GM18520 (cell line): Measurements from ENCODE around the gene SORCS2.

Source experiments
- ATAC-seq: cut with Tn5 transposase; IDR thresholded peaks from one replicate; pipeline ENCODE4 v1.9.1; 2021; ENCODE audit not compliant: unreplicated experiment

Gene SORCS2

DNA sequence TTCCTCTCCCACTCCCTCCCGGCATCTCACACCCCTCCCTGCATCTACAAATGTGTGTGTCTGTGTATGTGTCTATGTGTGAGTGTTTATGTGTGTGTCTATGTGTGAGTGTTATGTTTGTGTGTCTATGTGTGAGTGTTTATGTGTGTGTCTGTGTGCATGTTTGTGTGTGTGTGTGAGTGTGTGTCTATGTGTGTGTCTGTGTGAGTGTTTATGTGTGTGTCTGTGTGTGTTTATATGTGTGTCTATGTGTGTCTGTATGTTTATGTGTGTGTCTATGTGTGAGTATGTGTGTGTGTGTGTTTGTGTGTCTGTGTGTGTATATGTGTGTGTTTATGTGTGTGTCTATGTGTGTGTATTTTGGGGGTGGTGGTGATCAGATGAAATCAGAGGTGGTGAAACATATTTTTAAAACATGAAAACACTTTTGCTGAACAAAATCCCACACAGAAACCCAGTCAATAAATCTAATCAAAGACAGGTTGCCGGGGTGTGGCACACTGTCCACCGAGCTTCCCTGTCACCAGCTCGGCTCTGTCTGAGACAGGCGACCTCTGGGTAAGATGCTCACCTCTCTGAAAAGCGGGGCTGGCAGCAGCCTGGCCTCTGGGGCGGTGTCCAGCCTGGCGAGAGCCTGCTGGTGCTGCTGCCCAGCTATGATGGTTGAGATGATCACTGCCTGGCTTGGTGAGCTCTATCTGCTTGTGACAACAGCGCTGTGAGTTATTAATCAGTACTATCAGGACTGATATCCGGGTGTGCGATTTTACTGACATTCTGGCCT is 429.1 kb downstream of the SORCS2 start:
- ATAC-seq = no peak

DNA sequence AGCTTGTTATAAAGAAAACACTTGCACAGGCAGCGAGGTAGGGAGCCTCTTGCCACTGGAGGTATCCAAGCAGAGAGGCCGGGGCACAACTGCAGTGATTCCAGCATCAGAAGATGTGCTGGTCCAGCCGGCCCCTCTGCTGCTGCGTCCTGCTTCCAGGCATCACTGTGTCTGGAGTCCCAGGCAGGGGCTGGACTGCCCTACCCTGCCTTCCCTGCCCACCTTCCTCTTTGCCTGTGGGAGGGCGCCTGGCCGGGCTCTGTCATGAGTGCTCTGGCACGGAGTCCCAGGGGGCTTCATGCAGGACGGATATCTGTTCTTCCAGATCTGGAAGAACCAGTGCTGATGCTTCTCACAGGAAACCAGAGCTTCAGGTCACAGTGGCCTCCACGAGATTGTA is 430.0 kb downstream of the SORCS2 start:
- no peak for ATAC-seq

DNA sequence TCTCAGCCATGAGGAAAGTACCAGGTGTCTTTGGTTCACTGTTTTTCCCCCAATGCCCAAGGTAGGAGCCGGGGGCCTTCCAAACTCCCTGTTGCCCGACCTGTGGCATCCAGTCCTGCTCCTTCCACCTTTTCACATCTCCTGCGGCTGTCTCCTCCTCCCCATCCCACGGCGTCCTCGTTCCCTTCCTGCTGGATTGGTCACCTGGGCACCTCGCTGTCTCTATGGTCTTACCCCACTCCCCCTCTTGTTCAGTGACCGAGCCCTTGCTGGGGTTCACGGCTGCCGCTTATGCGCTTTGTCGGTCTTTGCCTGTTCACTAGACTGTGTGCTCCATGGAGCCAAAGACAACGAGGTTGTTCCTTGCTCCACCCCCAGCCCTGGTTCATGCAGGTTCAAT is 431.1 kb downstream of the SORCS2 start:
- no peak for ATAC-seq

DNA sequence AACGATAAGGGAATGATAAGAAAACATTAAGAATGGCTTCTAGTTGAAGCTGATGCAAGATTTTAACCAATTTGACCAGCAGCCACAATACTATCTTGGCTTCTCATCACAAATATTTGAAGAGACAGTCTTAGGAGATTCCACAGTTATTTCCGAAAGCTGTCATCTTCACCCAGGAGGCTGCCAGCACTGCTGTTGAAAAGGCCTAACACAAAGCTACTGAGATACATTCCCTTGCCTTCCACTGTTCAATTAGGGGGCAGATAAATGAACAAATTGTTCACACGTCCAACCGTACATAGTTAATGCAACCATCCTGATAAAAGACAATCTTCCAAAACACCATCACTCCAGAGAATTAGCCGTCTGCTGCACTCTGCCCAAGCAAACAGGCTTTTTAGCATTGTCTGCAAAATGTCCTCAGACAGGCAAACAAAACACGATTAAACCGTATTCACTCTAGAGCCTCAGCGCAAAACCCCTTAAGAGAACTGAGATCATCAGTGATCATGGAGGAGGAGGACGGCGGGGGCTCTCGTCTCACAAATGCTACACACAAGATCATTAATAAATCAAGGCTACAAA is 432.1 kb downstream of the SORCS2 start:
- ATAC-seq = no peak

DNA sequence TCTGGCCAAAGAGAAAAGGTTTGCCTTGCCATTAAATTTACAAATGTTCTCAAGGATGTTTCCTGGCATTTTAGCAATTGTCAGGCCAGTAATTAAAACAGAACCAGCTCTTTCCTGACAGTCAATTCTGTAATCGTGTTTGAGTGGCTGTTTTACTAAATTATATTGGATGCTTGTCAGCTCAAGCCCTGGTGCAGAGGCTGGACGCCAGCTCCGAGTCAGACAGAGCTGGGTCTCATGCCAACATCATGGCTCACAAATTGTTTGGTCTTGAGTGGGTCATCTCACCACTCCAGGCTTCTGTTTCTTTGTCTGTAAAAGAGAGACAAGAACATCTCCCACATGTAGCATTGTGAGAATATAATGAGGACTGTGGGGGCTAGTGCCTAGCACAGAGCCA is 432.7 kb downstream of the SORCS2 start:
- ATAC-seq = no peak

DNA sequence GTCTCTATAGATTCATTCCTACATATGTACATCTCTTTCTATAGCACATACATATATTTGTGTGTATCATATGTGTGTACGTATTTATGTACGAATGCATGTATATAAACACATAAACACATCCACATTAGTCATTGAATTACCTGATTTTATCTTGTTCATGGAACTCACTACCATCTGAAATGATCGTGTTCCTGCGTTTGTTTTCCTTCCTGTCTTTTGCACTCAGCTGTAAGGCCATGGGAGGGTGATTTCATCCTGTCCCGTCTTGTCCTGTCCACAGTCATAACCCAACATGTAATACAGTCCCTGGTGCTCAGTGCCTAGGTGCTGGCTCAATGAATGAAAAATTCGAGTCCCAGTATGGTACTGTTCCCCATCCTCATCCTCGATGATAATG is 434.2 kb downstream of the SORCS2 start:
- no peak for ATAC-seq

DNA sequence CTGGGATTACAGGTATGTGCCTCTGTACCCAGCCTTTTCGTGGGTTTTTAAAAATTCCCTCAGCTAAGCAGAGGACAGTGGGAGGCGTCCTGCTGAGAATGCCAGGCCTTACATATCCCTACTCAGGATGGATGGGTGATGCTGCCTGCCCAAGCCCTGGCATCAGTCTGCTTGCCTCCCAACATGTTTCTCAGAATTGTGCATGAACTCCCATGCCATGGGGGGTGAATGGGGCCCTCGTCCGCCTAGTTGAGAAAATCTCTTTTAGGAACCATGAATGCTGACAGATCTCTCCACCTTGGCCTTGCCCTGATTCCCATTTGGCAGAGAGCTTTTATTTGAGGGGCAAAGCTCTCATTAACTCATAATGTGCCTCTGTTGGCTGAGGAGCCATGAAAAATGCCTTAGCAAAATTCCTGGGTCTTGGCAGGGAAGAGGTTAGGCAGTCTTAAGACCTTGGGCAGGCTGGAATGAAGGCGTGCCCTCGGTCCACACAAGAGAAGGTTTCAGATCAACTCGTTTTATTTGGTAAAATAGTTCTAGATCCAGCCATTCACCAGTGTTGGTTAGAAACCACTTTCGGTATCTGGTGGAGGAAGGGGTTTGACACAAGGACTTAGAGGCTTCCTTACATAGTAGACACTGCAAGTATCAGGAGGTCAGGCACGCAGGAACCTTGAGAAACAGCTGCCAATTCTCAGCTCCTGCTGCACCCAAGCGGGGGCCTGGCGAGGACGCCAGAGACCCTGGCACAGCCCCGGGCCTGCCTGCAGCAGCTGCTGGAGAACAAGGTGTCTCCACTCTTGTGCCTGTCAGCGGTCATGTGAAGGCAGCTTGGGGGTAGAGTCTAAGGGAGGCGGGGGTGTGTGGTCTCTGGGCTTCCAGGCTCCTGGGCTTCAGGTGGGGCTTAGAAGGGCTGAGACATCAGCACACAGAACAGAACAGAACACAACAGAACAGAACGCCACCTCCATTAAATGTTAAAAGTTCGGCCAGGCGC is 435.2 kb downstream of the SORCS2 start:
- ATAC-seq = no peak

DNA sequence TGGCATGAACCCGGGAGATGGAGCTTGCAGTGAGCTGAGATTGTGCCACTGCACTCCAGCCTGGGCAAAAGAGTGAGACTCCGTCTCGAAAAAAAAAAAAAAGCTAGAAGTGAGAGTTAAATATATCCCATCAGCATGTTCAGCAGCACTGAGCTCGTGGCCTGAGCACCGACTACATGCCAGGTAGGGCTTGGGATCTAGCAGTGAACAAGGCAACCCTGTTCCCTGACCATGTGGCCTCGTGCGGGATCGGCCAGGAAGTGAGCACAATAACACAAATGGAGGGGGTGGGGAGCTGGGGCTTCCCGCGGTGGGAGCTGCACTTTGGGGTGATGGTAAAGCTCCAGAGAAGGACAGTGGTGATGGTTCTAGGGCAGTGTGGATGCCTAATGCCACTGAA is 436.1 kb downstream of the SORCS2 start:
- no peak for ATAC-seq

DNA sequence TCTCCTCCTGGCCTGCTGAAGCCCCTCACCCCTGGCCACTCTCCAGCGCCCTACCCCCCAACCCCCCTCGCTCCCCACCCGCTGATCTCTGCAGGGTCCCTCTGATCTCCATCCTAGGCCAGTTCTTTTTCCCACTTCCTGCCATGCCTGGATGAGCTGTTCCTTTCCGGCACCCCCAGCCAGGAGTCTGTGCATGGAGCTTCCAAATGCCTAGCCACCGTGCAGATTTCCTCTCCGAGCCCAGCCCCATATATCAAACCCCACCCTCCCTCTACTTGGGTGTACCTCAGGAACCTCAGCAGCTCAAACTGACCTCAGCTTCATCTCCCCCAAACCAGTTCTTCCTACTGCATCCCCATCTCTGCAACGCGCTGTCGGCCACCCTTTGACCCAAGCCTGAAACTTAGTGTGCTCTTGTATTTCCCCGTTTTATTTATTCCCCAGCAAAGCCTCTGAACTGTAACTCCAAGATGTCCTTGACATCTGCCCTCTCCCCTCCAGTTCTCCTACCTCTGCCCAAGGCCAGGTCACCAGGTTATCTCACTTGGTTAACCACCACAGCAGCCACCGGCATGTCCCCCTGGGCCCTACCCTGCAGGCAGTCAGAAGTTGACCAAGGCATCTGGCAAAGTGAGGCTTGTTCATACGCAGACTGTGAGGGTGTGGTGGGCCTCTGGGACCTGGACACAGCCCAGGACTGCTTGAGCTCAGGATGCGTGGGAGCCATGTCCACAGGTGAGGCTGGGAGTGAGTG is 437.3 kb downstream of the SORCS2 start:
- ATAC-seq = no peak

DNA sequence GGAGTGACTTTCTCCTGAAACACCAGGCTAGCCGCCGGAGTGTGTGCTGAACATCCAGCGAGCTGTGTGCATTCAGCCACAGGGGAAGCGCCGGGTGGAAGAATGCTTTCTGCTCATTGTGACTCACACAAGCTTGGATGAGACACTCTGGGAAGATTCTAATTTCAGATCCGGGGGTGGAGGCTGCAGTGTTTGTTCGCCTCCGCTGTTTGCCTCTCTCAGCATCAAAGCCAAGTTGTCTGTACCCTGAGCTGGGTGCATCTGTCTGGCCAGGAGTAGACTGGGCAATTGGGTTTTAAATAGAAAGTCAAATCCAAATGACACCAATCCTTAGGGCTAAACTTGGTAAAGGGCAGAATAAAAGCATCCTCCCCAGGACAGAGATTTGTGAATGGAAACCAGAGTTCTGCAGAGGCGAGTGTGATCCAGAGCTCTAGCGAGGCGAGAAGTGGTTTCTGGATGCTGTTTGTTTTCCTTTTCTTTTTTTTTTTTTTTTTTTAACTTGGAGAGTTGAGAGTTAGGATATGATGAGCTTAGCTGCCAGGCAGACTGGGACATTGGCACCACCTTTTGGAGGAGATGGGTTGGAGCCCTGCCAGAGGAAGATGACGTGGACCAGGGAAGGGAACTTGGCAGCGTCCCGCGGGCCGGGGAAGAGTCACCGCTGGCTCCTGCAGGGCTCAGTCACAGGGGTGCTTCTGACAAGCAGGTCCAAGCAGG is 438.4 kb downstream of the SORCS2 start:
- no peak for ATAC-seq

DNA sequence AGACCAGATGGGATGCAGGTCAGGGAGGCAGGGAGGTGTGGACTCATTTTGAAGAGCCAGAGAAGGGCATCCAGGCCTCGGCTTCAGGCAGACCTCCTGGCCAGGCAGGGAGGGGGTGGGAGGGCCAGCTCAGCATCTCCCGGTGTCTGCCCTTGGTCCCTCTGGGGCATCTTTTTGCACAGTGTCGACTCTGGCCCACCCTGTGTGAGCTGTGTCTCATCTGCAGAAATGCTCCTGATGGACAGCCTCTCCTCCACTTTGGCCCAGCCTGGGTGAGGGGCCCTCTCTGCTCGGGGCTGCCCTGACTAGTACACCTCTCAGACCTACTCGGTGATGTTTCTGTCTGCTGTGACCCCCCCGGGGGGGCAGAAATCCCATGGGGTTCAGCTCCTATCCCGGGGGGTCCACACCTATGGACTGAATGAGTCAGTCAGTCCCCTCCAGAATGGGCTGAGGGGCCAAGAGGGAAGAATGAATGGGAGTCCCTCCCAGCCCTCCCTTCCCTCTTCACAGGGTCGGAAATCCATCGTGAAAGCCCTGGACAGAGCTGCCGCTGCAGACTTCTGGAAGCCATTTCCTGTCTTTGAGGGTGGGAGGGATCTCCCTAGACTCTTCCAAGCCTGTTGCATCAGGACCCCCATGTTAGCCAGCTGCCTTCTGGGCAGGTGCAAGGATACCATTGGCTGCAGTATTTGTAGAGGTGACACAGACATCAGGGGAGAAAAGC is 439.1 kb downstream of the SORCS2 start:
- no peak for ATAC-seq

DNA sequence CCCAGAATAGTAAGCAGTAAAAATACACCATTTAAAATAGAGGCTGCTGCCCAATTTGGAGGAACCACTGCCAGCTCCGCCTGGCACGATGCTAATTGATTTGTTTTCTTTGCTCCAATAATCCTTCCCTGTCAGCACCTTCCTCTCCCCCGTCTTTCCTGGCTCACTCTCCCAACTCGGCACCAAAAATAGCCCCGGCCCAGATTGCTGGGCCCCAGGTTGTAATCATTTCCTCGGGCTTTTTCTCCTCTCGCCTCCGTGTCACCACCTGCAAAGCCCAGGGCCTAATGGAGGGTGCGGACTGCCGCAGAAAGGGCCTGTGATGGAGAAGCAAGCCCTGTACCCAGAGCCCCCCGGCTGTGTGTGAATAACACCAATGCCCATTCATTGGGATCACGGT is 440.0 kb downstream of the SORCS2 start:
- ATAC-seq = no peak

DNA sequence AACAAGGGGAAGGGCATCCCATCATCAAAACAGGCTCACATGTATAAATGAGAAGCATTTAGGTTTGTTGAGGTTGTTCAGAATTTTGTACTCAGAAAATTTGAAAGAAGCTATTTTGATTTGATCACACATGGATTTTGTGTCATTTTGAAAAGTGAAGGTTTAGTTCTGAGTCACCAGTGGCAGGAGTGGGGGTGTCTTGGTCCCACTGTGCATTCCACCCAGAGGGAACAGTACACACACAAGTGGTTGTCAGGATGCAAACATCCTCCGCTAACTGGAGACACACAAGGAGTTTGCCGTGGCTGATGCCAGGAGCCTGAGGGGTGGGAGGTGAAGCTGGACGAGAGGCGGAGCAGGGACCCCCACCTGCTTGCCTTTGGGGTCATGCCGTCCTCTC is 440.6 kb downstream of the SORCS2 start:
- ATAC-seq = no peak

DNA sequence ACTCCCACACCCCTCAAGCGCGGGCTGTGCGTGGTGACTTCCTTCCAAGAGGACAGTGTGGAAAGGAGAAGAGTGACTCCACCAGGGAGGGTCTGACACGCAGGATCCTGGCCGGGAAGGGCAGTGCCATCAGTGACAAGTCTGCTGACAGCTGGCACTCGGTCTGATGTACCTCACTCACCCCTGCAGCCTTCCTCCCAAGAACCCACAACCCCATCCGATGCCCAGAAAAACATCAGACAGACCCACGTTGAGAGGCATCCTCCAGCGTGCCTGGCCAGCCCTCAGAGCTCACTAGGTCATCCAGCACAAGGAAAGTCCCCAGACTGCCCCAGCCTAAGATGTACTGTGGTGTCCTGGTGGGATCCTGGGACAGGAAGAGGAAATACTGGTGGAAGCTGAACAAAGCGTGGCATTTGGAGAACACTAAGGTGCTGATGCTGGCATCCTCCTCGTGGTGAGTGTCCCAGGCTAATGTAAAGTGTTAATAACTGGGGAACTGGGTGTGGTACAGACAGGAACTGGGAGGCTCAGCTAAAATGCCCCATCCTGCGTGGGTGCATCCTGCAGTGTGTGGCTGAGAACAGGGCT is 442.4 kb downstream of the SORCS2 start:
- ATAC-seq = no peak

DNA sequence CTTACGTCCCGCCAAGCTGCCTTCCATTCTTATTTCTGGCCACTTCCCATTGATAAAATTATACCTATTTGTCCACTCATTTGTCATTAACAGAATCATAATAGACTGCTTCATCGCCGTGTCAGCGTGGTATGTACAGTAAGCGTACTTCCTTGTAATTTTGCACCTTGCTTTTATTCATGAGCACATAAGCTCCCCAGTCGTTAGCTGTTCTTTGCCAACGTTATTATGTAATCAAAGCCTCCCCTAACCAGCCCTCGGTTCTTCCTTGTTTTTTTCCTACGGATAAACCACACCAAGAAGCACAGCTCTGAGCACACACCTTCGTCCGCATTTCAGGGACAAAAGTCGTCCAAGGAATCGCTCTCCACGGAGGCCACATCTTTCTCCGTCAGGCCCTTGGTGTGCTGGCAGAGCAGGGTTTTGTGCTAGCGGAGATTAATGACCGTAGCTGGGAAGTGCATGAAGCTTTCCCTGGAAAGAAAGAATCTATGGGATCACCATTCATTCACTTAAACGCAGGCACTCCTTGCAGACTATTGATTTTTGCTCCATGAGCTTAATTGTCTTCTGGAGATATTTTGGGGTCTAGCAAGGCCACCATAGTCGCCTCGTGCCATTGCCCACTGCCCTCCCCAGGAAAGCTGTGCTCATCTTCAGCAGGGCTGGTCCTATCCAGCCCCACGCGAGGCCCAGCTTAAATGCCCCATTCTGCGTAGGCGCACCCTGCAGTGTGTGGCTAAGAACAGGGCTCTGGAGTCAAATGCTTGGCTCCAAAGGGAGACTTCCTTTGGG is 443.3 kb downstream of the SORCS2 start:
- ATAC-seq = no peak

DNA sequence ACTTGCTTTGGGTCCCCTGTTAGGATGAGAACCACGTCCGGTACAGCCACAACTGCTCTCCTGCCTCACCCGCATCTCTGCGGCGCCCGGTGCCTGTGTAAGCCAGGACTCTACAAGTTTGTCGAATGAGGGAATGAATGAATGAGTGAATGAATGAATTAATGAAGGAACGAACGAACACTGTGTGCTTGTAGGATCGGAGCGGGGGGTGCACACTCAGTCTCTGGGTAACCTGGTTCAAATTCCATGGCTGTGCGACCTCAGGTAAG is 443.8 kb downstream of the SORCS2 start:
- no peak for ATAC-seq

DNA sequence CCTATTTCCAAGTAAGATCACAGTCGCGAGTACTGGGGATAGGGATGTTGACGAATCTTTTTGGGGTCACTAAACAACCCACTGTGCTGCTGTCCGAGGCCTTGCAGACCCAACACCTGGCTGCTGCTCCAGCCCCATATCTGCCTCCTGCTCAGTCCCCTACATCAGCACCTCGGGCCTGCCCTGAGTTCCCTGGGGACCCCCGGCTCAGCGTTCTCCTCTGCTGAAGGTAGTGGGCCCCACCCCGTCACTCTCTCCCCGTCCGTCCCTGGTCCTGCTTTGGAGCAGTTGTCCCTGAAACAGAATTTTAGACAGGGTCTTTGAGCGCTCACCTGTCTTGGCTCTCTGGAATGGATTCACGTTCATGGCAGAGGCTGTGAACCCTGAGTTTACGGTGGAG is 444.8 kb downstream of the SORCS2 start:
- ATAC-seq = no peak

DNA sequence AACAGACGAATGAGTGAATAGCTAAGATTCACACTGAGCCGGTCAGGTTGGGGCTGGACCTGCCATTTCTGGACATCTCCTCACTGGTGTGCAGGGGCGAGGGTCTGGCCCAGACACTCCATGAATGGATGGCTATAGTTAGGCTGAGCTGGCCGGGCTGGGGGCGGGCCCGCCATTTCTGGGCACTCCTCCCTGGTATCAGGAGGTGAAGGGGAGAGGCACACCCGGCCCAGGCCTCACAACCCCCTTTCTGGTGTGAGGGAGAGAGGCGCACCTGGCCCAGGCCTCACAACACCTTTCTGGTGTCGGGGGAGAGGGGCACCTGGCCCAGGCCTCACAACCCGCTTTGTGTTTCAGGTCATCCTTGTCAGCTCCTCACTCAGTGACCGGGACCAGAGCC is 445.6 kb downstream of the SORCS2 start:
- ATAC-seq = no peak

DNA sequence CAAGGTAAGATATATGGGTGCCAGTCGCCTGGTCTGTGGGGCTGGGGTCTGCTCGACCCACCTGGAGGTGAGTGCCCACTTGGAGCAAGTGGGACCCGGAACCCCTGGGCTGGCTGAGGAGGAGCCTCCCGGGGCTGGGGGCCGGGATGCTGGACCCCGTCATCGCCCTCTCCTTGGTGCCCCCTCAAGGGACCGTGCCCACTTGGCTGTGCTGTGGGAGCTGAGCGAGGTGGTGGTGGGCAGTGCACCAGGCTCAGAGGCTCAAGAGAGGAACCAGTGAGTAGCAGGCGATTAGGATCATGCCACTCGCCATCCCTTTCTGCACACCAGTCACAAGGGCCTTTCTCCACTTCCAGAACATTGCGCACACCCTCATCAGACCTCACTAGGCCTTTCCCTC is 446.2 kb downstream of the SORCS2 start:
- ATAC-seq = no peak
